Caki2 (cell line): ENCODE measurements around the gene DMBX1. TPM values are rescaled to one million over a fixed set of nuclear protein-coding genes. Genes with fewer than 3 reads are reported as not detected.

Experiments
- DNase-seq: peaks from one replicate; pipeline ENCODE4 v3.0.0-alpha.2; 2015; ENCODE audit warnings: low read depth
- in situ Hi-C: cut with HindIII; loops from 2 replicates; pipeline ENCODE4 v1.10.0; 2016; ENCODE audit warnings: low sequenced_read_pairs, low pct_unique_long_range_greater_than_20kb, mixed read lengths
- total RNA-seq: library from RNA; depleted of rRNA; stranded (reverse); fragments of >200 nt; shearing (Covaris generic); gene quantifications from 2 replicates; pipeline ENCODE4 v1.2.3, GENCODE V29; 2014; ENCODE audit warnings: low replicate concordance; rRNA removed

DMBX1 gene
- total RNA-seq: not detected in 2 replicates

- DNase-seq: peak; percentile 48
- in situ Hi-C loops: no loop called here
These were observed at the start of gene DMBX1 for GRCh38 chr1:46489638-46490405. TSS of gene DMBX1 (plus strand) at chr1:46489836. CDS start at chr1:46507011, 17,175 bp downstream.

GRCh38 chr1:46440478-46440877 lies 49.2 kb upstream of the DMBX1 start:
- DNase-seq: no peak
- in situ Hi-C loops: no loop called here

- in situ Hi-C loops: no loop called here
- peak; percentile 61 for DNase-seq
These were observed 47.1 kb upstream of the DMBX1 start for GRCh38 chr1:46442317-46443161.

GRCh38 chr1:46444466-46444865 lies 45.2 kb upstream of the DMBX1 start:
- no peak for DNase-seq
- in situ Hi-C loops: no loop called here

GRCh38 chr1:46445773-46446256 lies 43.8 kb upstream of the DMBX1 start:
- in situ Hi-C loops: no loop called here
- no peak for DNase-seq

GRCh38 chr1:46446646-46447498 lies 42.8 kb upstream of the DMBX1 start:
- in situ Hi-C loops: no loop called here
- DNase-seq: peak; percentile 51

GRCh38 chr1:46447499-46448108 lies 42.0 kb upstream of the DMBX1 start:
- in situ Hi-C loops: no loop called here
- no peak for DNase-seq

- DNase-seq: no peak
- in situ Hi-C loops: no loop called here
These were observed 41.3 kb upstream of the DMBX1 start for GRCh38 chr1:46448109-46448911.

- in situ Hi-C loops: no loop called here
- DNase-seq: no peak
These were observed 40.1 kb upstream of the DMBX1 start for GRCh38 chr1:46449223-46450159.

- in situ Hi-C loops: no loop called here
- DNase-seq: no peak
These were observed 39.5 kb upstream of the DMBX1 start for GRCh38 chr1:46450160-46450517.

- DNase-seq: no peak
- in situ Hi-C loops: no loop called here
These were observed 37.4 kb upstream of the DMBX1 start for GRCh38 chr1:46451948-46452930.

GRCh38 chr1:46452931-46453325 lies 36.7 kb upstream of the DMBX1 start:
- in situ Hi-C loops: no loop called here

GRCh38 chr1:46453449-46453848 lies 36.2 kb upstream of the DMBX1 start:
- in situ Hi-C loops: no loop called here
- no peak for DNase-seq

More at GRCh38 chr1:46452931-46453325, 36.7 kb upstream of the DMBX1 start:
- DNase-seq: no peak

GRCh38 chr1:46455951-46456350 lies 33.7 kb upstream of the DMBX1 start:
- DNase-seq: no peak
- in situ Hi-C loops: no loop called here

- no peak for DNase-seq
- in situ Hi-C loops: no loop called here
These were observed 33.1 kb upstream of the DMBX1 start for GRCh38 chr1:46456411-46456963.
